HepG2 (cell line): ENCODE results near the gene ZIK1. TPM values are rescaled to one million over a fixed set of nuclear protein-coding genes. Genes with fewer than 3 reads are reported as not detected.

Experiments
- FLYWCH1 ChIP-seq: sonication (generic); formaldehyde crosslinking; IDR thresholded peaks from 2 replicates; pipeline ENCODE4 v1.8.1; 2023; ENCODE audit warnings: mild to moderate bottlenecking, missing genetic modification reagents
- HNRNPUL1 ChIP-seq: fragments of 200-400 bp; formaldehyde crosslinking; IDR thresholded peaks from 2 replicates; pipeline ENCODE4 v1.6.1; 2017; ENCODE audit warnings: low read depth, mild to moderate bottlenecking, low read length, moderate library complexity
- LRRFIP1 ChIP-seq: sonication (generic); formaldehyde crosslinking; conservative IDR thresholded peaks from 2 replicates; pipeline ENCODE4 v1.4.0; 2020; ENCODE audit warnings: missing genetic modification reagents
- MLX ChIP-seq: IDR thresholded peaks from 2 replicates; pipeline ENCODE4 v1.6.1; 2016
- MTA1 ChIP-seq: sonication (generic); formaldehyde crosslinking; IDR thresholded peaks from 2 replicates; pipeline ENCODE4 v1.4.0; 2020; ENCODE audit warnings: missing genetic modification reagents, mild to moderate bottlenecking, borderline replicate concordance
- SP4 ChIP-seq: sonication (generic); formaldehyde crosslinking; IDR thresholded peaks from 2 replicates; pipeline ENCODE4 v1.8.1; 2023; ENCODE audit warnings: mild to moderate bottlenecking, missing genetic modification reagents
- ZBTB8A ChIP-seq: sonication (generic); formaldehyde crosslinking; IDR thresholded peaks from 2 replicates; pipeline ENCODE4 v1.4.0; 2020; ENCODE audit warnings: mild to moderate bottlenecking, low read depth, missing genetic modification reagents, borderline replicate concordance
- ZNF329 ChIP-seq: sonication (generic); formaldehyde crosslinking; IDR thresholded peaks from 2 replicates; pipeline ENCODE4 v1.9.0; 2021; ENCODE audit warnings: low read depth, mild to moderate bottlenecking, missing genetic modification reagents
- ZNF407 ChIP-seq: sonication (generic); formaldehyde crosslinking; IDR thresholded peaks from one replicate; pipeline ENCODE4 v1.5.1; 2020; ENCODE audit warnings: mild to moderate bottlenecking, missing genetic modification reagents; ENCODE audit errors: not compliant biosample characterization
- ZNF577 ChIP-seq: sonication (generic); formaldehyde crosslinking; IDR thresholded peaks from 2 replicates; pipeline ENCODE4 v1.4.0; 2020; ENCODE audit warnings: mild to moderate bottlenecking, low read depth, missing genetic modification reagents, borderline replicate concordance
- ZNF687 ChIP-seq: sonication (generic); formaldehyde crosslinking; IDR thresholded peaks from 2 replicates; pipeline ENCODE4 v1.5.1; 2020; ENCODE audit warnings: mild to moderate bottlenecking, missing genetic modification reagents, moderate library complexity
- polyA plus RNA-seq, 8 experiments: library from polyadenylated mRNA; depleted of rRNA in 3 of 8; stranded (reverse) in 7 of 8; unstranded in 1 of 8; fragments of >200 nt; fragmentation: Illumina TruSeq in 4 of 8; extraction: Trizol in 4 of 8; gene quantifications; 2 replicates each; pipeline versions ENCODE4 v1.2.1 to v1.2.3, GENCODE V29; 2011 to 2016; ENCODE audit warnings: low read depth in 4 of 8, missing spikeins in 1 of 8, mixed read lengths in 1 of 8; ENCODE audit not compliant: insufficient read depth in 1 of 8
- total RNA-seq, 5 experiments: library from RNA; depleted of rRNA; stranded (reverse); fragments of >200 nt; fragmentation: Illumina TruSeq; extraction: Trizol; gene quantifications; 2 replicates each; pipeline ENCODE4 v1.2.3, GENCODE V29; 2016; ENCODE audit warnings: low read depth in 1 of 5

The ZIK1 gene
- total and polyA plus RNA-seq, 2 of the 13 experiments (the other 11 are each of a cell fraction or from before 2014, with no cell fraction given), result 2.1 to 7.2 TPM

GRCh38 chr19:57583521-57584416 is at the start of gene ZIK1 (continued):
- no peak for TF ChIP-seq LRRFIP1
- no peak for TF ChIP-seq ZNF577 (CRISPR knock-in tag)
- TF ChIP-seq FLYWCH1, result no peak
- TF ChIP-seq HNRNPUL1, result no peak
- TF ChIP-seq ZNF687 (CRISPR knock-in tag), result peak; percentile 70
- TF ChIP-seq MTA1, result no peak
- no peak for TF ChIP-seq ZBTB8A (CRISPR knock-in tag)
- no peak for TF ChIP-seq ZNF407
- TF ChIP-seq SP4 (CRISPR knock-in tag), result no peak
- TF ChIP-seq ZNF329 (CRISPR knock-in tag), result no peak
- no peak for TF ChIP-seq MLX
